NCI-H2227 (cell line): ENCODE data around the gene TUBGCP2.
"Not testable (repeated sequence)": the region's sequence is repeated elsewhere in the genome, so short reads cannot be mapped to it uniquely, and the experiment has no call there.

Experiments used
- DNase-seq: peaks from one replicate; lab custom pipeline; 2025; ENCODE audit not compliant: unreplicated experiment; lab: John Stamatoyannopoulos, UW

TUBGCP2 gene

GRCh38 chr10:133249975-133250754 is 58.5 kb downstream of the TUBGCP2 start:
- DNase-seq = no peak

- DNase-seq = no peak
These were observed 59.4 kb downstream of the TUBGCP2 start for GRCh38 chr10:133249094-133249780.

GRCh38 chr10:133248334-133248715 is 60.3 kb downstream of the TUBGCP2 start:
- no peak for DNase-seq

GRCh38 chr10:133247681-133248333 is 60.9 kb downstream of the TUBGCP2 start:
- DNase-seq = no peak

GRCh38 chr10:133246236-133246626 is 62.4 kb downstream of the TUBGCP2 start:
- no peak for DNase-seq

GRCh38 chr10:133245439-133246235 is 63.0 kb downstream of the TUBGCP2 start:
- no peak for DNase-seq

GRCh38 chr10:133243593-133243992 is 65.1 kb downstream of the TUBGCP2 start:
- no peak for DNase-seq

- DNase-seq = no peak
These were observed 65.9 kb downstream of the TUBGCP2 start for GRCh38 chr10:133242611-133243356.

GRCh38 chr10:133241501-133242205 is 67.0 kb downstream of the TUBGCP2 start:
- DNase-seq = no peak

- DNase-seq = no peak
These were observed 68.7 kb downstream of the TUBGCP2 start for GRCh38 chr10:133239990-133240389.

GRCh38 chr10:133238466-133238804 is 70.2 kb downstream of the TUBGCP2 start:
- DNase-seq = no peak

GRCh38 chr10:133237588-133238465 is 70.8 kb downstream of the TUBGCP2 start, which contains the start of gene VENTX:
Gene VENTX, plus strand, starts transcription at chr10:133237855. Its CDS starts 60 bp downstream, at chr10:133237915.
- no peak for DNase-seq

- no peak for DNase-seq
These were observed 71.5 kb downstream of the TUBGCP2 start for GRCh38 chr10:133237241-133237587.

- no peak for DNase-seq
These were observed 72.1 kb downstream of the TUBGCP2 start for GRCh38 chr10:133236401-133237240.

- no peak for DNase-seq
These were observed 72.7 kb downstream of the TUBGCP2 start for GRCh38 chr10:133235932-133236331.

- no peak for DNase-seq
These were observed 73.3 kb downstream of the TUBGCP2 start for GRCh38 chr10:133235265-133235855.

- DNase-seq = not testable (repeated sequence)
These were observed 73.9 kb downstream of the TUBGCP2 start for GRCh38 chr10:133234796-133235195.
